Activated naive CD4-positive, alpha-beta T cell treated with anti-CD3 and anti-CD28 coated beads for 36 hours (primary cell): Measurements from ENCODE around the gene TPGS1. TPM values are rescaled to one million over a fixed set of nuclear protein-coding genes. Genes with fewer than 3 reads are reported as not detected.
A peak's percentile ranks its signal among the peaks of the same experiment; 100 is the strongest.

ENCODE experiments used
- CTCF ChIA-PET: fragments of 350-600 bp; sonication (Branson Sonifier 250); formaldehyde crosslinking; loops from one replicate; lab custom pipeline; 2021; ENCODE audit warnings: antibody characterized with exemption; lab: Charles Lee
- DNase-seq: peaks from one replicate; pipeline ENCODE4 v3.0.0-alpha.2; 2020
- H3K27ac Mint-ChIP-seq: one replicate; pipeline ENCODE4 v1.8.0; 2021; ENCODE audit warnings: mild to moderate bottlenecking, mixed read lengths
- H3K27me3 Mint-ChIP-seq: one replicate; pipeline ENCODE4 v1.8.0; 2021; ENCODE audit warnings: low read depth, mixed read lengths
- H3K36me3 Mint-ChIP-seq: one replicate; pipeline ENCODE4 v1.8.0; 2021; ENCODE audit warnings: low read depth, mixed read lengths
- H3K4me1 Mint-ChIP-seq: one replicate; pipeline ENCODE4 v1.8.0; 2021; ENCODE audit warnings: low read depth, mixed read lengths
- H3K4me3 Mint-ChIP-seq: one replicate; pipeline ENCODE4 v1.8.0; 2021; ENCODE audit warnings: mild to moderate bottlenecking, moderate library complexity, mixed read lengths
- H3K9me3 Mint-ChIP-seq: one replicate; pipeline ENCODE4 v1.8.0; 2021; ENCODE audit warnings: mixed read lengths
- intact Hi-C: fragments of 100-400 bp; cut with micrococcal nuclease; formaldehyde crosslinking; loops from one replicate; pipeline ENCODE4 v1.15.1; 2023
- total RNA-seq, 2 experiments: library from RNA; stranded (reverse); gene quantifications; one replicate each; pipeline ENCODE4 v1.2.3, GENCODE V29; 2021

TPGS1 gene
- total RNA-seq, 2 experiments from 2014 or later, result 4.2 to 5.1 TPM

- Mint-ChIP-seq H3K4me3 (no peak overlapping the region), H3K27me3 (peaks cover 17% of the 10 kb centered on the region), H3K4me1 (peaks cover 16% of the 10 kb centered on the region), H3K36me3 (no peaks in the 10 kb centered on the region), H3K27ac (no peak overlapping the region), H3K9me3 (peaks cover 1% of the 10 kb centered on the region)
- no peak for DNase-seq
- CTCF ChIA-PET, result interaction anchor here (1.3 to 1.4 kb wide), 3 partner anchors 12 to 16 kb away, joined by 3 to 10 read pairs (median 5); no protein-coding TSS in a partner anchor
- intact Hi-C loops, result no loop called here
These were observed 12.9 kb upstream of the TPGS1 start for GRCh38 chr19:494171-495080.

GRCh38 chr19:495081-495401, 12.3 kb upstream of the TPGS1 start:
- Mint-ChIP-seq H3K9me3 (peaks cover 1% of the 10 kb centered on the region), H3K36me3 (no peaks in the 10 kb centered on the region), H3K27ac (no peak overlapping the region), H3K4me3 (no peak overlapping the region), H3K27me3 (peaks cover 20% of the 10 kb centered on the region), H3K4me1 (peaks cover 10% of the 10 kb centered on the region)
- DNase-seq, result no peak
- CTCF ChIA-PET, result interaction anchor here (0.5 to 1.3 kb wide), 4 partner anchors 11 to 158 kb away, joined by 3 to 10 read pairs (median 3); partner anchors contain the start of gene TPGS1
- intact Hi-C loops, result no loop called here

GRCh38 chr19:495402-496111, 11.7 kb upstream of the TPGS1 start:
- no peaks in the 10 kb centered on the region for H3K36me3 Mint-ChIP-seq
- peaks cover 9% of the 10 kb centered on the region for H3K4me1 Mint-ChIP-seq
- H3K27me3 Mint-ChIP-seq, result peaks cover 20% of the 10 kb centered on the region
- intact Hi-C loops, result no loop called here
- peaks cover 1% of the 10 kb centered on the region for H3K9me3 Mint-ChIP-seq
- CTCF ChIA-PET, result interaction anchor here (0.5 to 1.3 kb wide), 6 partner anchors 10 to 158 kb away, joined by 3 to 10 read pairs (median 3); partner anchors contain the start of gene TPGS1
- H3K27ac Mint-ChIP-seq, result no peak overlapping the region
- DNase-seq, result peak; percentile 56
- H3K4me3 Mint-ChIP-seq, result no peak overlapping the region

DNA sequence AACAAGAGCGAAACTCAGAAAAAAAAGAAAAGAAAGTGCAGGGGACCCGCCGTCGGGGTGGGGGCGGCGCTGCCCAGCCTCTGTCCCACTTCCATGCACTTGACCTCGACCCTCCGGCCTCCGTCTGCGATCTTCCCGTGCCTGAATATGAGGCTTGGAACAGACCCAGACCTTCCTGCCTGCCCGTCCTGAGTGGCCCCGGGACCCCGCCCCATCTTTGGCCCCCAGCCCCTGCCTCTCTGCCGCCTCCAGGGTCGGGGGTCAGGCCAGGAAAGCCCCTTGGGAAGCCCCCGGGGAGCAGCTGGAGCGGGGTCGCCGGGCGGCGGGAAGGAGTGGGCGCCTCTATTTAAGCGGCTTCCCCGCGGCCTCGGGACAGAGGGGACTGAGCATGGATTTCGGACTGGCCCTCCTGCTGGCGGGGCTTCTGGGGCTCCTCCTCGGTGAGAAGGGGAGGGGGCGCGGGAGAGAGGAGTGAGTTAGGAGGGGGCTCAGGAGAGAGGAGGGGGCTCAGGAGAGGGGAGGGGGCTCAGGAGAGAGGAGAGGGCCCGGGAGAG, 11.1 kb upstream of the TPGS1 start, which contains the start of gene MADCAM1:
MADCAM1 (plus strand) TSS at position 375 of the 554 bp plus-strand sequence; CDS start at position 389, 14 bp downstream.
- Mint-ChIP-seq H3K9me3 (peaks cover 1% of the 10 kb centered on the region), H3K4me3 (no peak within 1 kb of the TSS), H3K27ac (no peak within 1 kb of the TSS), H3K36me3 (no peaks in the 10 kb centered on the region), H3K4me1 (peaks cover 9% of the 10 kb centered on the region), H3K27me3 (peaks cover 20% of the 10 kb centered on the region)
- DNase-seq, result no peak
- intact Hi-C loops, result no loop called here
- CTCF ChIA-PET, result interaction anchor here (0.7 to 1.3 kb wide), 4 partner anchors 10 to 20 kb away, joined by 3 to 10 read pairs (median 3); no protein-coding TSS in a partner anchor

- H3K36me3 Mint-ChIP-seq, result no peaks in the 10 kb centered on the region
- H3K4me1 Mint-ChIP-seq, result peaks cover 9% of the 10 kb centered on the region
- intact Hi-C loops, result no loop called here
- no peak overlapping the region for H3K4me3 Mint-ChIP-seq
- H3K9me3 Mint-ChIP-seq, result peaks cover 1% of the 10 kb centered on the region
- no peak overlapping the region for H3K27ac Mint-ChIP-seq
- DNase-seq, result no peak
- CTCF ChIA-PET, result no interaction called here
- peaks cover 20% of the 10 kb centered on the region for H3K27me3 Mint-ChIP-seq
These were observed 10.3 kb upstream of the TPGS1 start for GRCh38 chr19:496986-497385.

- no peak for DNase-seq
- no peak overlapping the region for H3K27ac Mint-ChIP-seq
- H3K4me1 Mint-ChIP-seq, result peaks cover 9% of the 10 kb centered on the region
- H3K27me3 Mint-ChIP-seq, result peaks cover 20% of the 10 kb centered on the region
- no peaks in the 10 kb centered on the region for H3K36me3 Mint-ChIP-seq
- CTCF ChIA-PET, result interaction anchor here (1.4 to 1.9 kb wide), 2 partner anchors 9 to 13 kb away, joined by 3 to 7 read pairs; no protein-coding TSS in a partner anchor
- peaks cover 1% of the 10 kb centered on the region for H3K9me3 Mint-ChIP-seq
- H3K4me3 Mint-ChIP-seq, result no peak overlapping the region
- intact Hi-C loops, result no loop called here
These were observed 9.8 kb upstream of the TPGS1 start for GRCh38 chr19:497491-497868.

DNA sequence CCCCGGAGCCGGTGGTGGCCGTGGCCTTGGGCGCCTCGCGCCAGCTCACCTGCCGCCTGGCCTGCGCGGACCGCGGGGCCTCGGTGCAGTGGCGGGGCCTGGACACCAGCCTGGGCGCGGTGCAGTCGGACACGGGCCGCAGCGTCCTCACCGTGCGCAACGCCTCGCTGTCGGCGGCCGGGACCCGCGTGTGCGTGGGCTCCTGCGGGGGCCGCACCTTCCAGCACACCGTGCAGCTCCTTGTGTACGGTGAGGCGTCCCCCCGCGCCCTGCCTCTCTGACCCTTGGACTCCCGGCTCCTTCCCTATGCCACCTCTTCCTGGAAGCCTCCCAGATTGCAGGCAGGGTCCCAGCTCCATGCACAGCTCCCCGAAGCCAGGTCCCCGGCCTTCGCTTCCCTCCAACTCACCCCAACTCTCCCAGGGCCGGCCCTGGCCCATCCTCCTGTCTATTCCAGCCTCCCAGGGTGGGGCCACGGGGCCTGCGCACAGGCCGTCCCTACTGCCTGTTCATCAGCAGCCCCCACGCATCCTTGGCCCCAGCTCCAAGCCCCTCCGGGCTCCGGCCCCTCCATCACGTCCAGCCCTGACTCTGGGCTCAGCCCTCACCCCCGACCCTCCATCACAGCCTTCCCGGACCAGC, 9.3 kb upstream of the TPGS1 start:
- CTCF ChIA-PET, result interaction anchor here (1.4 to 1.9 kb wide), 2 partner anchors 8 to 13 kb away, joined by 3 to 7 read pairs; no protein-coding TSS in a partner anchor
- Mint-ChIP-seq H3K4me1 (peaks cover 14% of the 10 kb centered on the region), H3K27ac (no peak overlapping the region), H3K9me3 (no peaks in the 10 kb centered on the region), H3K4me3 (no peak overlapping the region), H3K36me3 (no peaks in the 10 kb centered on the region), H3K27me3 (peaks cover 20% of the 10 kb centered on the region)
- intact Hi-C loops, result no loop called here
- DNase-seq, result no peak

GRCh38 chr19:498511-498891, 8.8 kb upstream of the TPGS1 start:
- Mint-ChIP-seq H3K4me1 (peaks cover 14% of the 10 kb centered on the region), H3K36me3 (no peaks in the 10 kb centered on the region), H3K27ac (no peak overlapping the region), H3K9me3 (no peaks in the 10 kb centered on the region), H3K27me3 (peaks cover 20% of the 10 kb centered on the region), H3K4me3 (no peak overlapping the region)
- DNase-seq, result no peak
- CTCF ChIA-PET, result interaction anchor here (1.4 to 1.9 kb wide), 2 partner anchors 8 to 12 kb away, joined by 3 to 7 read pairs; no protein-coding TSS in a partner anchor
- intact Hi-C loops, result no loop called here

DNA sequence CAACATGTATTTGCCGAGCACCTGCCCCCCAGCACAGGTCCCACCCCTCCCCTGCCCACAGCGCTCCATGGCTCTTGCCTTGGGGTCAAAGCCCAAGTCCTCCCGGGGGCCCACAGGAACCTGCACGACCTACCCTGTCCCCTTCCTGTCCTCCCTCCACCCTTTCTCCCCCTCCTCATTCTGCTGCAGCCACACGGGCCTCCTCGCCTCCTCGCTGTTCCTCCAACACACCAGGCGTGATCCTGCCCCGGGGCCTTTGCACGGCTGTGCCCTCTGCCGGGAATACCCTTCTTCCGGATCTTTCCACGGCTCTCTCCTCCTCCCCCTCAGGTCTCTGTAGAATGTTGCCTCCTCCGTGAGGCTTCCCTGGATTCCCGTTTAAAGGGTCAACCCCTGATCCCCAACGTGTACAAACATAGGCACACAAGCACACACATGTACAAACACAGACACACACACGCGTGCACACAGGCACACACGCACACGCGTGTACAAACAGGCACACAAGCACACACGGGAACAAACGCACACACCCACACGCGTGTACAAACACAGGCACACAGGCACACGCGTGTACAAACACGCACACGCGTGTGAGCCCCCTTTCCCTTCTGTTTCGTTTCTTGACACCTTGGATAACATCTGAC, 8.2 kb upstream of the TPGS1 start:
- H3K36me3 Mint-ChIP-seq, result no peaks in the 10 kb centered on the region
- no peak overlapping the region for H3K27ac Mint-ChIP-seq
- peaks cover 11% of the 10 kb centered on the region for H3K4me1 Mint-ChIP-seq
- peaks cover 20% of the 10 kb centered on the region for H3K27me3 Mint-ChIP-seq
- DNase-seq, result no peak
- no peak overlapping the region for H3K4me3 Mint-ChIP-seq
- no peaks in the 10 kb centered on the region for H3K9me3 Mint-ChIP-seq
- CTCF ChIA-PET, result interaction anchor here (1.9 kb wide), 1 partner anchor 12 kb away, joined by 7 read pairs; no protein-coding TSS in a partner anchor
- intact Hi-C loops, result no loop called here

GRCh38 chr19:501646-502045, 5.7 kb upstream of the TPGS1 start:
- CTCF ChIA-PET, result no interaction called here
- no peak for DNase-seq
- intact Hi-C loops, result no loop called here

GRCh38 chr19:504616-505015, 2.7 kb upstream of the TPGS1 start:
- Mint-ChIP-seq H3K4me3 (no peak overlapping the region), H3K36me3 (no peaks in the 10 kb centered on the region), H3K27me3 (peaks cover under 1% of the 10 kb centered on the region), H3K9me3 (no peaks in the 10 kb centered on the region), H3K27ac (no peak overlapping the region), H3K4me1 (peaks cover 25% of the 10 kb centered on the region)
- CTCF ChIA-PET, result interaction anchor here (2.6 kb wide), 1 partner anchor 9 kb away, joined by 10 read pairs; no protein-coding TSS in a partner anchor
- intact Hi-C loops, result no loop called here
- no peak for DNase-seq

More at GRCh38 chr19:501646-502045, 5.7 kb upstream of the TPGS1 start:
- no peaks in the 10 kb centered on the region for H3K36me3 Mint-ChIP-seq
- H3K4me1 Mint-ChIP-seq, result peaks cover 11% of the 10 kb centered on the region
- H3K9me3 Mint-ChIP-seq, result no peaks in the 10 kb centered on the region
- no peak overlapping the region for H3K27ac Mint-ChIP-seq
- H3K4me3 Mint-ChIP-seq, result no peak overlapping the region
- H3K27me3 Mint-ChIP-seq, result peaks cover 14% of the 10 kb centered on the region
